Brain microvascular endothelial cell (primary cell): Measurements from ENCODE around the gene MED12L.

ENCODE experiments used
- DNase-seq: peaks from one replicate; pipeline ENCODE4 v3.0.0-alpha.2; 2020
- H3K27ac ChIP-seq: fragments of 250-450 bp; sonication (Bioruptor Pico); 2 replicates; pipeline ENCODE4 v1.5.1; 2020; ENCODE audit warnings: mild to moderate bottlenecking, moderate library complexity
- H3K27me3 ChIP-seq: fragments of 250-450 bp; sonication (Bioruptor Pico); replicated peaks from 2 replicates; pipeline ENCODE4 v1.5.1; 2020; ENCODE audit warnings: mild to moderate bottlenecking
- H3K36me3 ChIP-seq: fragments of 250-450 bp; sonication (Bioruptor Pico); replicated peaks from 2 replicates; pipeline ENCODE4 v1.5.1; 2020; ENCODE audit warnings: mild to moderate bottlenecking
- H3K4me3 ChIP-seq: 2 replicates; pipeline ENCODE4 v1.5.1; 2011; ENCODE audit warnings: low read depth, mild to moderate bottlenecking, control low read depth, low read length, moderate library complexity
- in situ Hi-C: cut with HindIII; loops from 2 replicates; pipeline ENCODE4 v1.10.0; 2017; ENCODE audit warnings: low sequenced_read_pairs, low pct_ligation_motif_present
- TF ChIP-seq, protein P1 (sequence below): IDR thresholded peaks from 2 replicates; pipeline ENCODE4 v1.5.1; 2011; ENCODE audit warnings: low read depth, mild to moderate bottlenecking, moderate library complexity, low read length, control low read depth, inconsistent platforms; ENCODE audit errors: missing control alignments

Gene MED12L

DNA sequence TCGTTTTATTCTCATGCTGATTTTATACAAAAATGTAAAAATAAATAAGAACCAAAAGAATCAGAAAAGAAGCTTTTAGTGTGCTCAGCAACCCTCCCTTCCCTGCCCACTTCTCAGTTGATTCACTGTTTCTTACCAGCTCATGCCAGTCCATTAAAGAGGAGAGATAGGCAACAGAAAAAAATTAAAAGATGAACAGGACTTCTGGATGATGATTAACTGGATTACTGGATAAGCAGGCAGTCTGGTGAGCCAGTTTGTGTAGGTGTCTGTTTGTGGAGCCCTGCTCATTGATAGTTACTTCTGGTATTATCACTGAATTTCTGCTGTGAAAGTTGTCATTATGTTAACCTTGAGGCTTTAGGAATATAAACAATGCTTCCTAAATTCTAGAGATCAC lies 132.7 kb downstream of the MED12L start:
- in situ Hi-C loops = no loop called here
- Histone ChIP-seq H3K36me3 (no peaks in the 10 kb centered on the region), H3K27me3 (no peaks in the 10 kb centered on the region), H3K4me3 (no peak overlapping the region), H3K27ac (no peak overlapping the region)
- TF ChIP-seq, protein P1, sequence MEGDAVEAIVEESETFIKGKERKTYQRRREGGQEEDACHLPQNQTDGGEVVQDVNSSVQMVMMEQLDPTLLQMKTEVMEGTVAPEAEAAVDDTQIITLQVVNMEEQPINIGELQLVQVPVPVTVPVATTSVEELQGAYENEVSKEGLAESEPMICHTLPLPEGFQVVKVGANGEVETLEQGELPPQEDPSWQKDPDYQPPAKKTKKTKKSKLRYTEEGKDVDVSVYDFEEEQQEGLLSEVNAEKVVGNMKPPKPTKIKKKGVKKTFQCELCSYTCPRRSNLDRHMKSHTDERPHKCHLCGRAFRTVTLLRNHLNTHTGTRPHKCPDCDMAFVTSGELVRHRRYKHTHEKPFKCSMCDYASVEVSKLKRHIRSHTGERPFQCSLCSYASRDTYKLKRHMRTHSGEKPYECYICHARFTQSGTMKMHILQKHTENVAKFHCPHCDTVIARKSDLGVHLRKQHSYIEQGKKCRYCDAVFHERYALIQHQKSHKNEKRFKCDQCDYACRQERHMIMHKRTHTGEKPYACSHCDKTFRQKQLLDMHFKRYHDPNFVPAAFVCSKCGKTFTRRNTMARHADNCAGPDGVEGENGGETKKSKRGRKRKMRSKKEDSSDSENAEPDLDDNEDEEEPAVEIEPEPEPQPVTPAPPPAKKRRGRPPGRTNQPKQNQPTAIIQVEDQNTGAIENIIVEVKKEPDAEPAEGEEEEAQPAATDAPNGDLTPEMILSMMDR = no peak
- DNase-seq = no peak

DNA sequence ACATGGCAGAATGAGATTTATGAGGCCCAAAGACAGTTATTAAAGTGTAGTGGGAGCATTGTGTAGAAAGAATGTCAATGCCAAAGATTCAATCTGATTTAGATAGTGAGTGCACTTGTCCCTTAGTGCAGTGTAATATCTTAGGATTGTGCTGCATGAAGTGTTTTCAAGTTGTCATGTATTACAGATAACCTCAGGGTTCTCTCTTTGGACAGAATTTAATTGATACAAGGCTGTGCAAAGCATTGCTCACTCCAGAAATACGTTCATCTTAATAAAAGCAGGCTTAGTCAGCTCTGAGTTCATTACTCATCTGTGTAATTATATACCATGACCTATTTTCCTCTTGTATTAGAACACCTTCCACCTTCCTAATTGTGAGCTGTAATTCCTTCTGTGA lies 133.6 kb downstream of the MED12L start:
- Histone ChIP-seq H3K4me3 (no peak overlapping the region), H3K27me3 (no peaks in the 10 kb centered on the region), H3K36me3 (no peaks in the 10 kb centered on the region), H3K27ac (no peak overlapping the region)
- in situ Hi-C loops = no loop called here
- peak; percentile 60 for DNase-seq
- TF ChIP-seq, protein P1 = no peak

- no peak for DNase-seq
- no peak overlapping the region for H3K27ac ChIP-seq
- no peaks in the 10 kb centered on the region for H3K36me3 ChIP-seq
- no peak overlapping the region for H3K4me3 ChIP-seq
- TF ChIP-seq, protein P1 = no peak
- no peaks in the 10 kb centered on the region for H3K27me3 ChIP-seq
- in situ Hi-C loops = no loop called here
Measured at GRCh38 chr3:151224268-151224866, 138.9 kb downstream of the MED12L start.

DNA sequence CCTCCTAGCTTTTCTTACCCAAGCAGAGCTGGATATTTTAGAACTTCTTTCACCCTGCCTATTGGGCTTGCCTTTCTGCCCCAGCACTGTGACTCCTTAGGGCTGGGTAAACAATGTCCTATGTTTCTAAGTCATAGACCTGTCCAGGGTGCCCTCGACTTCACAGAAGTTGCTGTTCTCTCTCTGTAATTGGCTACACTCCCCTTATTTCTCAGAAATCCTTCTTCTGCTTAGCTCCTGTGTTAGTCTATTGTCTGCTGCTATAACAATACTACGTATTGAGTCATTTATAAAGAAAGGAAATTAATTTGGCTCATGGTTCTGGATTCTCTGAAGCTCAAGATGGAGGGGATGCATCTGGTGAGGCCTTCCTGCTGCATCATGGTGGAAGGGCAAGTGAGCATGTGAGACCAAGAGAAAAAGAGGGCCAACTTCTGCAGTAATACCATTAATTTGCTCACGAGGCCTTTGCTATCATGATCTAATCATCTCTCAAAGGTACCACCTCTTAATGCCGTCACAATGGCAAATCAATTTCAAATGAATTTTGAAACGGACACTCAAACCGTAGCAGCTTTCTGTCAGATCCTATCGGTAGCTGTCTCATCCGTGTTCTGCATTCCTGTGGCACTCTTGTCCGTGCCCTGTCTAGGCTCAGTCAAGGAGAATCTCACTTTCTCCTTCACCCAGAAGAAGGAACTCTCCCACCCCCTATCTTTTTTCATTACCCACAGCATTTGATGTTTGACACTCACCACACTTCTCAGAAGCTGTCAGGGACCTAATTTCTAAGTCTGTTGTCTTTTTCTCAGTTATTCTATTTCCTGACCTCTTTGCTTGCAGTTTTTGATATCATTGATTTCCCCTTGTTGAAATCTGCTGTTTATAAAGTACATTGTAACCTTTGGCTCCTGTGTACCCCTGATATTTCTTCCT lies 139.8 kb downstream of the MED12L start:
- TF ChIP-seq, protein P1 = no peak
- Histone ChIP-seq H3K4me3 (no peak overlapping the region), H3K27me3 (no peaks in the 10 kb centered on the region), H3K36me3 (no peaks in the 10 kb centered on the region), H3K27ac (peak overlapping the region; percentile 95)
- in situ Hi-C loops = no loop called here
- DNase-seq = no peak

DNA sequence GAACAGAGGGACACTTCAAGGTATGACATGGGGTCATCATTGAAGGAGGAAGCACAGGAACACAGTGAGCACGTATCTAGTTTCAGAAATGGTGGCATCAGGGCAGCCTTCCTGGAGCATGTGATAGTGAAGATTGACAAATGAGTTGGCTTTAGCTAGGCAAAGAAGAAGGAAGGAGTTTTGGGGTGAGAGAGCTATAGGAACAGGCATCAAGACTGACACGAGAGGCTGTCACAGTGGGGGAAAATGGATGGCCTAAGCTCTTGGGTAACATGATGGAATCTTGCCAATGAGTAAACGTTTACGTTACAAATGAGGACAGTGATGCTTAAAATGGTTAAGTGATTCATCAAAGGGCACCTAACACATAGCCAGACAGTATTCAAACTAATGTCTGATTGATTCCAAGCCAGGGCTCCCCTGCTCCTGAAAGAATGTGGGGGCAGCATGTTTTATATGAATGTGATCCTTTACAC lies 140.7 kb downstream of the MED12L start:
- DNase-seq = peak; percentile 92
- H3K27me3 ChIP-seq = no peaks in the 10 kb centered on the region
- TF ChIP-seq, protein P1 = no peak

More for the DNA sequence above, 140.7 kb downstream of the MED12L start:
- in situ Hi-C loops = no loop called here
- Histone ChIP-seq H3K27ac (peak overlapping the region; percentile 95), H3K36me3 (no peaks in the 10 kb centered on the region), H3K4me3 (no peak overlapping the region)
